ENCODE data around the gene RALBP1.
A peak's percentile ranks its signal among the peaks of the same experiment; 100 is the strongest.

RALBP1 gene

DNA sequence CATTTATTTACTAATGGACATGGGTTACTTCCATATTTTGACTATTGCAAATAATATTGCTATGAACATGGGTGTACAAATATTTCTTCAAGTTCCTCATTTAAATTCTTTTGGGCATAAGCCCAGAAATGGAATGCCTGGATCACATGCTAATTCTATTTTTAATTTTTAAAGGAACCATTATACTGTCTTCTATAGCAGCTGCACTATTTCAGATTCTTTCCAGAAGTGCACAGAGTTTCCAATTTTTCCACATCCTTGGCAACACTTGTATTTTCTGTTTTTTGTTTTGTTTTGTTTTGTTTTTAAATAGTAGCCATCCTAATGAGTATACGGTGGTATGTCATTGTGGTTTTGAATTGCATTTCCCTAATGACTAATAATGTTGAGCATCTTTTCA is 8.5 kb upstream of the RALBP1 start:
- no peak overlapping the region for H2AFZ ChIP-seq
- H3K79me2 ChIP-seq, result no peaks in the 10 kb centered on the region
- H3K27me3 ChIP-seq (ENCODE audit: control insufficient read depth, insufficient read depth, low read length), result no peaks in the 10 kb centered on the region
- TF ChIP-seq, protein P1, sequence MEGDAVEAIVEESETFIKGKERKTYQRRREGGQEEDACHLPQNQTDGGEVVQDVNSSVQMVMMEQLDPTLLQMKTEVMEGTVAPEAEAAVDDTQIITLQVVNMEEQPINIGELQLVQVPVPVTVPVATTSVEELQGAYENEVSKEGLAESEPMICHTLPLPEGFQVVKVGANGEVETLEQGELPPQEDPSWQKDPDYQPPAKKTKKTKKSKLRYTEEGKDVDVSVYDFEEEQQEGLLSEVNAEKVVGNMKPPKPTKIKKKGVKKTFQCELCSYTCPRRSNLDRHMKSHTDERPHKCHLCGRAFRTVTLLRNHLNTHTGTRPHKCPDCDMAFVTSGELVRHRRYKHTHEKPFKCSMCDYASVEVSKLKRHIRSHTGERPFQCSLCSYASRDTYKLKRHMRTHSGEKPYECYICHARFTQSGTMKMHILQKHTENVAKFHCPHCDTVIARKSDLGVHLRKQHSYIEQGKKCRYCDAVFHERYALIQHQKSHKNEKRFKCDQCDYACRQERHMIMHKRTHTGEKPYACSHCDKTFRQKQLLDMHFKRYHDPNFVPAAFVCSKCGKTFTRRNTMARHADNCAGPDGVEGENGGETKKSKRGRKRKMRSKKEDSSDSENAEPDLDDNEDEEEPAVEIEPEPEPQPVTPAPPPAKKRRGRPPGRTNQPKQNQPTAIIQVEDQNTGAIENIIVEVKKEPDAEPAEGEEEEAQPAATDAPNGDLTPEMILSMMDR (IDR thresholded peaks at IDR 0.05), result no peak
- H3K36me3 ChIP-seq (ENCODE audit: control insufficient read depth, insufficient read depth, low read length), result no peaks in the 10 kb centered on the region
- no peak overlapping the region for H3K4me2 ChIP-seq (ENCODE audit: low read length)
- no peak overlapping the region for H3K4me3 ChIP-seq (ENCODE audit: low read depth, low read length)
- H3K4me1 ChIP-seq, result no peaks in the 10 kb centered on the region
- H3K9me3 ChIP-seq (ENCODE audit: control insufficient read depth, low read length), result no peaks in the 10 kb centered on the region
- no peak overlapping the region for H3K27ac ChIP-seq
- no peak overlapping the region for H3K9ac ChIP-seq

DNA sequence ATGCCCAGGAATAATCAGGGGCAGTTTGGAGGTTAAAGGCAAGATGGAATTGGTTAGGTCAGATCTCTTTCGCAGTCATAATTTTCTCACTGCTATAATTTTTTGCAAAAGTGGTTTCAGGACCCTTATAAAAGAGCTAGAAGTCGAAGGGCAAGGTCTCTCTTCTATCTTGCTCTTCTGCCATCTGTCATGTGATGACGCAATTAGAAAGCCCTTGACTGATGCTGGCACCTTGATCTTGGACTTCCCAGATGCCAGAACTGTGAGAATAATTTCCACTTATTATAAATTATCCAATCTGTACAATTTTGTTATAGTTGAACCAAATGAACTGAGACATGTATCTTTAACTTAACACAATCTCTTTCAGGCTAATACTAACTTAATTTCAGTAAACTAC is 6.3 kb upstream of the RALBP1 start:
- Histone ChIP-seq H3K4me3 (ENCODE audit: low read depth, low read length) (no peak overlapping the region), H3K27ac (no peak overlapping the region), H3K9me3 (ENCODE audit: control insufficient read depth, low read length) (no peaks in the 10 kb centered on the region), H3K27me3 (ENCODE audit: control insufficient read depth, insufficient read depth, low read length) (no peaks in the 10 kb centered on the region), H3K9ac (no peak overlapping the region), H3K4me1 (no peaks in the 10 kb centered on the region), H3K36me3 (ENCODE audit: control insufficient read depth, insufficient read depth, low read length) (no peaks in the 10 kb centered on the region), H2AFZ (no peak overlapping the region), H3K79me2 (no peaks in the 10 kb centered on the region), H3K4me2 (ENCODE audit: low read length) (no peak overlapping the region)
- TF ChIP-seq, protein P1 (IDR thresholded peaks at IDR 0.05), result no peak

- Histone ChIP-seq H3K9me3 (ENCODE audit: control insufficient read depth, low read length) (no peaks in the 10 kb centered on the region), H3K27me3 (ENCODE audit: control insufficient read depth, insufficient read depth, low read length) (no peaks in the 10 kb centered on the region), H3K9ac (no peak overlapping the region), H2AFZ (no peak overlapping the region), H3K4me3 (ENCODE audit: low read depth, low read length) (no peak overlapping the region), H3K4me2 (ENCODE audit: low read length) (no peak overlapping the region), H3K27ac (no peak overlapping the region), H3K79me2 (no peaks in the 10 kb centered on the region), H3K36me3 (ENCODE audit: control insufficient read depth, insufficient read depth, low read length) (no peaks in the 10 kb centered on the region), H3K4me1 (no peaks in the 10 kb centered on the region)
- TF ChIP-seq, protein P1 (IDR thresholded peaks at IDR 0.05), result no peak
Observed at GRCh38 chr18:9469685-9470084, 5.6 kb upstream of the RALBP1 start.

- H3K4me3 ChIP-seq (ENCODE audit: low read depth, low read length), result peak overlapping the region; percentile 92
- peak overlapping the region; percentile 93 for H3K4me2 ChIP-seq (ENCODE audit: low read length)
- TF ChIP-seq, protein P1 (IDR thresholded peaks at IDR 0.05), result no peak
Observed at GRCh38 chr18:9474108-9474982, 968 bp upstream of the RALBP1 start.

More at GRCh38 chr18:9474108-9474982, 968 bp upstream of the RALBP1 start:
- Histone ChIP-seq H3K79me2 (peaks cover 15% of the 10 kb centered on the region), H3K4me1 (peaks cover 12% of the 10 kb centered on the region), H3K9ac (no peak overlapping the region), H3K27ac (peak overlapping the region; percentile 84), H3K27me3 (ENCODE audit: control insufficient read depth, insufficient read depth, low read length) (no peaks in the 10 kb centered on the region), H3K9me3 (ENCODE audit: control insufficient read depth, low read length) (no peaks in the 10 kb centered on the region), H3K36me3 (ENCODE audit: control insufficient read depth, insufficient read depth, low read length) (no peaks in the 10 kb centered on the region), H2AFZ (peak overlapping the region; percentile 97)

Measured in parathyroid adenoma (tissue), 2 donors.